Measurements from ENCODE around the gene HLA-DPA1.

Gene HLA-DPA1

GRCh38 chr6:33015798-33016197, 57.7 kb downstream of the HLA-DPA1 start:
- Histone ChIP-seq H3K27me3 (ENCODE audit: low read depth, low read length) (no peaks in the 10 kb centered on the region), H3K9ac (ENCODE audit: low read length) (no peak overlapping the region), H3K36me3 (replicated peaks; ENCODE audit: low read depth, low read length) (no peaks in the 10 kb centered on the region), H3K4me2 (ENCODE audit: low read length) (no peak overlapping the region), H3K4me1 (ENCODE audit: low read length) (peaks cover 41% of the 10 kb centered on the region), H3K27ac (ENCODE audit: low read length) (no peak overlapping the region), H3K79me2 (ENCODE audit: low read length) (no peaks in the 10 kb centered on the region), H3K9me3 (ENCODE audit: insufficient read depth, low read length) (no peaks in the 10 kb centered on the region), H3K4me3 (ENCODE audit: low read length) (no peak overlapping the region), H2AFZ (ENCODE audit: low read depth, low read length) (no peak overlapping the region), H4K20me1 (ENCODE audit: insufficient read depth, low read length) (no peaks in the 10 kb centered on the region)
- TF ChIP-seq CTCF (IDR thresholded peaks at IDR 0.05; ENCODE audit: low read depth, low read length), result no peak
- no peak for TF ChIP-seq EZH2phosphoT487 (IDR thresholded peaks at IDR 0.05; ENCODE audit: low read depth)

- Histone ChIP-seq H3K36me3 (replicated peaks; ENCODE audit: low read depth, low read length) (no peaks in the 10 kb centered on the region), H3K27ac (ENCODE audit: low read length) (no peak overlapping the region), H2AFZ (ENCODE audit: low read depth, low read length) (no peak overlapping the region), H4K20me1 (ENCODE audit: insufficient read depth, low read length) (no peaks in the 10 kb centered on the region), H3K4me1 (ENCODE audit: low read length) (peaks cover 39% of the 10 kb centered on the region), H3K9me3 (ENCODE audit: insufficient read depth, low read length) (no peaks in the 10 kb centered on the region), H3K9ac (ENCODE audit: low read length) (no peak overlapping the region), H3K4me2 (ENCODE audit: low read length) (peak overlapping the region; percentile 45), H3K79me2 (ENCODE audit: low read length) (no peaks in the 10 kb centered on the region), H3K4me3 (ENCODE audit: low read length) (no peak overlapping the region), H3K27me3 (ENCODE audit: low read depth, low read length) (no peaks in the 10 kb centered on the region)
- TF ChIP-seq EZH2phosphoT487 (IDR thresholded peaks at IDR 0.05; ENCODE audit: low read depth) (no peak), CTCF (IDR thresholded peaks at IDR 0.05; ENCODE audit: low read depth, low read length) (peak; percentile 69)
These were observed 58.4 kb downstream of the HLA-DPA1 start for GRCh38 chr6:33014841-33015634.

All from OCI-LY3 (cell line).